Measurements from ENCODE around the gene VPS35. TPM values are rescaled to one million over a fixed set of nuclear protein-coding genes. Genes with fewer than 3 reads are reported as not detected.

The VPS35 gene
- total and polyA plus RNA-seq, 2 of the 13 experiments (the other 11 are each of a cell fraction or from before 2014, with no cell fraction given) = 30.7 to 136 TPM

DNA sequence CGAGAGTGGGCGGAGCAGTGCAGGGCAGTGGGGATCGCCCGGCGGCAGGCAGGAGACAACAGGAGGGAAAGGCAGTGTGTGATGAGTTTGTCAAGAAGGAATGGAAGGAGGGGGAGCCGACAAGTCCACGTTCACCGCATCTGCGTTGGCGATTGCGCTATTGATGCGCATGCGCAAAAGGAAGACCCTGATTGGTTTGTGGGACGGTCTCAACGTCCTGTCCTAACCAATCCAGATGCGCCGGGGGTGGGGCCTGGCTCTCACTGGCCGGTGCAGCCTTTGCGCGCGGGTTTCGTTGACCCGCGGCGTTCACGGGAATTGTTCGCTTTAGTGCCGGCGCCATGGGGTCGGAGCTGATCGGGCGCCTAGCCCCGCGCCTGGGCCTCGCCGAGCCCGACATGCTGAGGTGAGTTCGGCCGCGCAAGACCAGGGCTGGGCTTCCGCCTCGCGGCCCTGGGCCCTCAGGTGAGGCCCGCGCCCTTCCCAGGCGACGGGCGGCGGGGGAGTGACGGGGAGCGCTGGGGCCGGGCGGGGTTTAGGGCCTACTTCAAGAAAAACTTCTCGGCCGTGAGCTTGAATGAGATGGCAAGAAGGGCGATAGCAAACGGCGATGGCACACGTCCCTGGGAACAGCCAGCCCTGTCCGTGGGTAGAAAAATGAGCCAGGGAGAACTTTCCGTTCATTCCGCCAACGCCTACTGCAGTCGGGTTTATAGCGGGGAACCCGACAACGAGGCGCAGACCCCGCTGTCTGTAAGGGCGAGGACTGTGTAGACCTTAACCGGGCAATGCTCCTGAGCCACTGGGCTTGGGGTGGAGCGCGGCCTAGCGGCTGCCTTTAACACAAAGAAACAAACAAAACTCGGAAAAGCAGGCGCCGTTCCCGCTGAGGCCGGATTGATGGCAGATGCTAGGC is 645 bp upstream of the VPS35 start, which contains the start of gene ORC6 (continued):
- TF ChIP-seq ZNF746 (CRISPR knock-in tag; IDR thresholded peaks at IDR 0.05) = no peak
- TF ChIP-seq, protein P1, sequence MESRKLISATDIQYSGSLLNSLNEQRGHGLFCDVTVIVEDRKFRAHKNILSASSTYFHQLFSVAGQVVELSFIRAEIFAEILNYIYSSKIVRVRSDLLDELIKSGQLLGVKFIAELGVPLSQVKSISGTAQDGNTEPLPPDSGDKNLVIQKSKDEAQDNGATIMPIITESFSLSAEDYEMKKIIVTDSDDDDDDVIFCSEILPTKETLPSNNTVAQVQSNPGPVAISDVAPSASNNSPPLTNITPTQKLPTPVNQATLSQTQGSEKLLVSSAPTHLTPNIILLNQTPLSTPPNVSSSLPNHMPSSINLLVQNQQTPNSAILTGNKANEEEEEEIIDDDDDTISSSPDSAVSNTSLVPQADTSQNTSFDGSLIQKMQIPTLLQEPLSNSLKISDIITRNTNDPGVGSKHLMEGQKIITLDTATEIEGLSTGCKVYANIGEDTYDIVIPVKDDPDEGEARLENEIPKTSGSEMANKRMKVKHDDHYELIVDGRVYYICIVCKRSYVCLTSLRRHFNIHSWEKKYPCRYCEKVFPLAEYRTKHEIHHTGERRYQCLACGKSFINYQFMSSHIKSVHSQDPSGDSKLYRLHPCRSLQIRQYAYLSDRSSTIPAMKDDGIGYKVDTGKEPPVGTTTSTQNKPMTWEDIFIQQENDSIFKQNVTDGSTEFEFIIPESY (CRISPR knock-in tag; IDR thresholded peaks at IDR 0.05) = no peak
- TF ChIP-seq, protein P2, sequence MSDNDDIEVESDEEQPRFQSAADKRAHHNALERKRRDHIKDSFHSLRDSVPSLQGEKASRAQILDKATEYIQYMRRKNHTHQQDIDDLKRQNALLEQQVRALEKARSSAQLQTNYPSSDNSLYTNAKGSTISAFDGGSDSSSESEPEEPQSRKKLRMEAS (IDR thresholded peaks at IDR 0.05) = peak; percentile 84
- no peak; the same call in 1 of the 2 replicates for TF ChIP-seq DR1 (CRISPR knock-in tag; IDR thresholded peaks at IDR 0.05)
- no peak for TF ChIP-seq EED (CRISPR knock-in tag; IDR thresholded peaks at IDR 0.05)
- TF ChIP-seq BHLHE40 (IDR thresholded peaks at IDR 0.05; ENCODE audit: low read length) = no peak
- TF ChIP-seq, protein P3, sequence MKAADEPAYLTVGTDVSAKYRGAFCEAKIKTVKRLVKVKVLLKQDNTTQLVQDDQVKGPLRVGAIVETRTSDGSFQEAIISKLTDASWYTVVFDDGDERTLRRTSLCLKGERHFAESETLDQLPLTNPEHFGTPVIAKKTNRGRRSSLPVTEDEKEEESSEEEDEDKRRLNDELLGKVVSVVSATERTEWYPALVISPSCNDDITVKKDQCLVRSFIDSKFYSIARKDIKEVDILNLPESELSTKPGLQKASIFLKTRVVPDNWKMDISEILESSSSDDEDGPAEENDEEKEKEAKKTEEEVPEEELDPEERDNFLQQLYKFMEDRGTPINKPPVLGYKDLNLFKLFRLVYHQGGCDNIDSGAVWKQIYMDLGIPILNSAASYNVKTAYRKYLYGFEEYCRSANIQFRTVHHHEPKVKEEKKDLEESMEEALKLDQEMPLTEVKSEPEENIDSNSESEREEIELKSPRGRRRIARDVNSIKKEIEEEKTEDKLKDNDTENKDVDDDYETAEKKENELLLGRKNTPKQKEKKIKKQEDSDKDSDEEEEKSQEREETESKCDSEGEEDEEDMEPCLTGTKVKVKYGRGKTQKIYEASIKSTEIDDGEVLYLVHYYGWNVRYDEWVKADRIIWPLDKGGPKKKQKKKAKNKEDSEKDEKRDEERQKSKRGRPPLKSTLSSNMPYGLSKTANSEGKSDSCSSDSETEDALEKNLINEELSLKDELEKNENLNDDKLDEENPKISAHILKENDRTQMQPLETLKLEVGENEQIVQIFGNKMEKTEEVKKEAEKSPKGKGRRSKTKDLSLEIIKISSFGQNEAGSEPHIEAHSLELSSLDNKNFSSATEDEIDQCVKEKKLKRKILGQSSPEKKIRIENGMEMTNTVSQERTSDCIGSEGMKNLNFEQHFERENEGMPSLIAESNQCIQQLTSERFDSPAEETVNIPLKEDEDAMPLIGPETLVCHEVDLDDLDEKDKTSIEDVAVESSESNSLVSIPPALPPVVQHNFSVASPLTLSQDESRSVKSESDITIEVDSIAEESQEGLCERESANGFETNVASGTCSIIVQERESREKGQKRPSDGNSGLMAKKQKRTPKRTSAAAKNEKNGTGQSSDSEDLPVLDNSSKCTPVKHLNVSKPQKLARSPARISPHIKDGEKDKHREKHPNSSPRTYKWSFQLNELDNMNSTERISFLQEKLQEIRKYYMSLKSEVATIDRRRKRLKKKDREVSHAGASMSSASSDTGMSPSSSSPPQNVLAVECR (CRISPR knock-in tag; IDR thresholded peaks at IDR 0.05; ENCODE audit: borderline replicate concordance) = peak; percentile 99
- no peak for TF ChIP-seq ZNF256 (CRISPR knock-in tag; conservative IDR thresholded peaks at IDR 0.05)
- TF ChIP-seq TBX3 (IDR thresholded peaks at IDR 0.05; ENCODE audit: borderline replicate concordance) = no peak
- peak; percentile 98 for TF ChIP-seq MXD4 (CRISPR knock-in tag; IDR thresholded peaks at IDR 0.05)
- TF ChIP-seq, protein P4, sequence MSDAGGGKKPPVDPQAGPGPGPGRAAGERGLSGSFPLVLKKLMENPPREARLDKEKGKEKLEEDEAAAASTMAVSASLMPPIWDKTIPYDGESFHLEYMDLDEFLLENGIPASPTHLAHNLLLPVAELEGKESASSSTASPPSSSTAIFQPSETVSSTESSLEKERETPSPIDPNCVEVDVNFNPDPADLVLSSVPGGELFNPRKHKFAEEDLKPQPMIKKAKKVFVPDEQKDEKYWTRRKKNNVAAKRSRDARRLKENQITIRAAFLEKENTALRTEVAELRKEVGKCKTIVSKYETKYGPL (CRISPR knock-in tag; IDR thresholded peaks at IDR 0.05) = no peak
- no peak for TF ChIP-seq GLI4 (CRISPR knock-in tag; IDR thresholded peaks at IDR 0.05; ENCODE audit: borderline replicate concordance)
- TF ChIP-seq MLLT10 (CRISPR knock-in tag; IDR thresholded peaks at IDR 0.05) = no peak
- TF ChIP-seq, protein P5, sequence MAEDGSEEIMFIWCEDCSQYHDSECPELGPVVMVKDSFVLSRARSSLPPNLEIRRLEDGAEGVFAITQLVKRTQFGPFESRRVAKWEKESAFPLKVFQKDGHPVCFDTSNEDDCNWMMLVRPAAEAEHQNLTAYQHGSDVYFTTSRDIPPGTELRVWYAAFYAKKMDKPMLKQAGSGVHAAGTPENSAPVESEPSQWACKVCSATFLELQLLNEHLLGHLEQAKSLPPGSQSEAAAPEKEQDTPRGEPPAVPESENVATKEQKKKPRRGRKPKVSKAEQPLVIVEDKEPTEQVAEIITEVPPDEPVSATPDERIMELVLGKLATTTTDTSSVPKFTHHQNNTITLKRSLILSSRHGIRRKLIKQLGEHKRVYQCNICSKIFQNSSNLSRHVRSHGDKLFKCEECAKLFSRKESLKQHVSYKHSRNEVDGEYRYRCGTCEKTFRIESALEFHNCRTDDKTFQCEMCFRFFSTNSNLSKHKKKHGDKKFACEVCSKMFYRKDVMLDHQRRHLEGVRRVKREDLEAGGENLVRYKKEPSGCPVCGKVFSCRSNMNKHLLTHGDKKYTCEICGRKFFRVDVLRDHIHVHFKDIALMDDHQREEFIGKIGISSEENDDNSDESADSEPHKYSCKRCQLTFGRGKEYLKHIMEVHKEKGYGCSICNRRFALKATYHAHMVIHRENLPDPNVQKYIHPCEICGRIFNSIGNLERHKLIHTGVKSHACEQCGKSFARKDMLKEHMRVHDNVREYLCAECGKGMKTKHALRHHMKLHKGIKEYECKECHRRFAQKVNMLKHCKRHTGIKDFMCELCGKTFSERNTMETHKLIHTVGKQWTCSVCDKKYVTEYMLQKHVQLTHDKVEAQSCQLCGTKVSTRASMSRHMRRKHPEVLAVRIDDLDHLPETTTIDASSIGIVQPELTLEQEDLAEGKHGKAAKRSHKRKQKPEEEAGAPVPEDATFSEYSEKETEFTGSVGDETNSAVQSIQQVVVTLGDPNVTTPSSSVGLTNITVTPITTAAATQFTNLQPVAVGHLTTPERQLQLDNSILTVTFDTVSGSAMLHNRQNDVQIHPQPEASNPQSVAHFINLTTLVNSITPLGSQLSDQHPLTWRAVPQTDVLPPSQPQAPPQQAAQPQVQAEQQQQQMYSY (CRISPR knock-in tag; IDR thresholded peaks at IDR 0.05) = peak; percentile 97
- TF ChIP-seq BRD4 (CRISPR knock-in tag; IDR thresholded peaks at IDR 0.05) = peak; percentile 67
- TF ChIP-seq NFE2L1 (CRISPR knock-in tag; IDR thresholded peaks at IDR 0.05; ENCODE audit: borderline replicate concordance) = no peak
- 0 out of 2 replicates have a peak, but pooled peaks have one; percentile 5 for TF ChIP-seq NR2C2 (CRISPR knock-in tag; IDR thresholded peaks at IDR 0.05; ENCODE audit: borderline replicate concordance)
